ENCODE results near the gene HAVCR1. TPM values are rescaled to one million over a fixed set of nuclear protein-coding genes. Genes with fewer than 3 reads are reported as not detected.

The HAVCR1 gene
- polyA plus RNA-seq, 2 of the 4 experiments (the other 2 are of a cell fraction), result 94.7 to 103 TPM

DNA sequence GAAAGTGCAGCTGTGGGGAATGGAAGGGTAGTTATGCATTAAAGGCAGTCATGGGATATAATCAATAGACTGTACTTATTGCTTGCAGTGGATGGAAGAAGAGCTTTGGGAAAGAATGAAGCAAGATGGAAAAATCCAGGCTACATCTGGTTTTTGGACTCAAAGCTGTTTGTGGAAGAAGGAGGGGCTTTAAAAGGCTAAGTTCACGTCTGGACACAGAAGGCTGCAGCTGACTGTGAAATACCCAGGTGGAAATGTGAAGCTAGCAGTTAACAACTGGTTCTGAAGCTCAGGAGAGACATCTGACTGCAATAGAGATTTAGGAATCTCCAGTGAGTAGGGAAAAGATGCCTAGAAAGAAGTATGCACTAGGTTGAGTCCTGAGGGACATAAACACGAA, 52.7 kb downstream of the HAVCR1 start:
- H3K4me1 ChIP-seq, result peaks cover 16% of the 10 kb centered on the region; the same call in 2 of the 3 replicates
- DNase-seq (ENCODE audit: low read depth in 1 of 2, low spot score in 1 of 2) (no peak), ATAC-seq (no peak), FAIRE-seq (no peak)
- peaks cover 5% of the 10 kb centered on the region; the same call in 1 of the 3 replicates for H3K9me3 ChIP-seq
- H3K27ac ChIP-seq, result no peak overlapping the region; a peak in 1 of 6 replicates
- ChIA-PET POLR2A (no interaction called here), CTCF (interaction anchor here (2.1 kb wide), 1 partner anchor 15 kb away, joined by 4 read pairs; no protein-coding TSS in a partner anchor)
- WGBS (ENCODE audit: missing lambda C conversion rate), result 92% methylated on average over 2 of the region's 2 CpGs
- no peak overlapping the region for H3K4me2 ChIP-seq
- no peak for TF ChIP-seq NR3C1 (IDR thresholded peaks at IDR 0.05)
- TF ChIP-seq, protein P1, sequence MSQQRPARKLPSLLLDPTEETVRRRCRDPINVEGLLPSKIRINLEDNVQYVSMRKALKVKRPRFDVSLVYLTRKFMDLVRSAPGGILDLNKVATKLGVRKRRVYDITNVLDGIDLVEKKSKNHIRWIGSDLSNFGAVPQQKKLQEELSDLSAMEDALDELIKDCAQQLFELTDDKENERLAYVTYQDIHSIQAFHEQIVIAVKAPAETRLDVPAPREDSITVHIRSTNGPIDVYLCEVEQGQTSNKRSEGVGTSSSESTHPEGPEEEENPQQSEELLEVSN (IDR thresholded peaks at IDR 0.05; ENCODE audit: borderline replicate concordance, low read depth), result no peak
- no peak for TF ChIP-seq BHLHE40 (IDR thresholded peaks at IDR 0.05; ENCODE audit: low read depth, low read length)
- no peak for TF ChIP-seq MAZ (IDR thresholded peaks at IDR 0.05; ENCODE audit: borderline replicate concordance, low read depth, low read length)
- TF ChIP-seq, protein P2, sequence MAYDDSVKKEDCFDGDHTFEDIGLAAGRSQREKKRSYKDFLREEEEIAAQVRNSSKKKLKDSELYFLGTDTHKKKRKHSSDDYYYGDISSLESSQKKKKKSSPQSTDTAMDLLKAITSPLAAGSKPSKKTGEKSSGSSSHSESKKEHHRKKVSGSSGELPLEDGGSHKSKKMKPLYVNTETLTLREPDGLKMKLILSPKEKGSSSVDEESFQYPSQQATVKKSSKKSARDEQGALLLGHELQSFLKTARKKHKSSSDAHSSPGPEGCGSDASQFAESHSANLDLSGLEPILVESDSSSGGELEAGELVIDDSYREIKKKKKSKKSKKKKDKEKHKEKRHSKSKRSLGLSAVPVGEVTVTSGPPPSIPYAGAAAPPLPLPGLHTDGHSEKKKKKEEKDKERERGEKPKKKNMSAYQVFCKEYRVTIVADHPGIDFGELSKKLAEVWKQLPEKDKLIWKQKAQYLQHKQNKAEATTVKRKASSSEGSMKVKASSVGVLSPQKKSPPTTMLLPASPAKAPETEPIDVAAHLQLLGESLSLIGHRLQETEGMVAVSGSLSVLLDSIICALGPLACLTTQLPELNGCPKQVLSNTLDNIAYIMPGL (CRISPR knock-in tag; IDR thresholded peaks at IDR 0.05; ENCODE audit: borderline replicate concordance), result no peak
- TF ChIP-seq NFE2L2 (conservative IDR thresholded peaks at IDR 0.05; ENCODE audit: low read length), result no peak
- TF ChIP-seq MAFK (IDR thresholded peaks at IDR 0.05; ENCODE audit: partially characterized antibody), result no peak
- TF ChIP-seq SREBF2 (IDR thresholded peaks at IDR 0.05), result no peak
- no peak for TF ChIP-seq TFCP2L1 (CRISPR knock-in tag; IDR thresholded peaks at IDR 0.05)
- TF ChIP-seq MYC (IDR thresholded peaks at IDR 0.05; ENCODE audit: borderline replicate concordance, low read length), result no peak
- TF ChIP-seq, protein P3, sequence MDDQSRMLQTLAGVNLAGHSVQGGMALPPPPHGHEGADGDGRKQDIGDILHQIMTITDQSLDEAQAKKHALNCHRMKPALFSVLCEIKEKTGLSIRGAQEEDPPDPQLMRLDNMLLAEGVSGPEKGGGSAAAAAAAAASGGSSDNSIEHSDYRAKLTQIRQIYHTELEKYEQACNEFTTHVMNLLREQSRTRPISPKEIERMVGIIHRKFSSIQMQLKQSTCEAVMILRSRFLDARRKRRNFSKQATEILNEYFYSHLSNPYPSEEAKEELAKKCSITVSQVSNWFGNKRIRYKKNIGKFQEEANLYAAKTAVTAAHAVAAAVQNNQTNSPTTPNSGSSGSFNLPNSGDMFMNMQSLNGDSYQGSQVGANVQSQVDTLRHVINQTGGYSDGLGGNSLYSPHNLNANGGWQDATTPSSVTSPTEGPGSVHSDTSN (IDR thresholded peaks at IDR 0.05), result no peak
- no peak for TF ChIP-seq NPAS2 (CRISPR knock-in tag; IDR thresholded peaks at IDR 0.05; ENCODE audit: borderline replicate concordance)
- TF ChIP-seq, protein P4, sequence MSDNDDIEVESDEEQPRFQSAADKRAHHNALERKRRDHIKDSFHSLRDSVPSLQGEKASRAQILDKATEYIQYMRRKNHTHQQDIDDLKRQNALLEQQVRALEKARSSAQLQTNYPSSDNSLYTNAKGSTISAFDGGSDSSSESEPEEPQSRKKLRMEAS (IDR thresholded peaks at IDR 0.05), result no peak
- TF ChIP-seq, protein P5, sequence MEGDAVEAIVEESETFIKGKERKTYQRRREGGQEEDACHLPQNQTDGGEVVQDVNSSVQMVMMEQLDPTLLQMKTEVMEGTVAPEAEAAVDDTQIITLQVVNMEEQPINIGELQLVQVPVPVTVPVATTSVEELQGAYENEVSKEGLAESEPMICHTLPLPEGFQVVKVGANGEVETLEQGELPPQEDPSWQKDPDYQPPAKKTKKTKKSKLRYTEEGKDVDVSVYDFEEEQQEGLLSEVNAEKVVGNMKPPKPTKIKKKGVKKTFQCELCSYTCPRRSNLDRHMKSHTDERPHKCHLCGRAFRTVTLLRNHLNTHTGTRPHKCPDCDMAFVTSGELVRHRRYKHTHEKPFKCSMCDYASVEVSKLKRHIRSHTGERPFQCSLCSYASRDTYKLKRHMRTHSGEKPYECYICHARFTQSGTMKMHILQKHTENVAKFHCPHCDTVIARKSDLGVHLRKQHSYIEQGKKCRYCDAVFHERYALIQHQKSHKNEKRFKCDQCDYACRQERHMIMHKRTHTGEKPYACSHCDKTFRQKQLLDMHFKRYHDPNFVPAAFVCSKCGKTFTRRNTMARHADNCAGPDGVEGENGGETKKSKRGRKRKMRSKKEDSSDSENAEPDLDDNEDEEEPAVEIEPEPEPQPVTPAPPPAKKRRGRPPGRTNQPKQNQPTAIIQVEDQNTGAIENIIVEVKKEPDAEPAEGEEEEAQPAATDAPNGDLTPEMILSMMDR (IDR thresholded peaks at IDR 0.05), result no peak
- no peak for TF ChIP-seq FOSB (CRISPR knock-in tag; IDR thresholded peaks at IDR 0.05)
- H3K4me3 ChIP-seq, result no peak overlapping the region

DNA sequence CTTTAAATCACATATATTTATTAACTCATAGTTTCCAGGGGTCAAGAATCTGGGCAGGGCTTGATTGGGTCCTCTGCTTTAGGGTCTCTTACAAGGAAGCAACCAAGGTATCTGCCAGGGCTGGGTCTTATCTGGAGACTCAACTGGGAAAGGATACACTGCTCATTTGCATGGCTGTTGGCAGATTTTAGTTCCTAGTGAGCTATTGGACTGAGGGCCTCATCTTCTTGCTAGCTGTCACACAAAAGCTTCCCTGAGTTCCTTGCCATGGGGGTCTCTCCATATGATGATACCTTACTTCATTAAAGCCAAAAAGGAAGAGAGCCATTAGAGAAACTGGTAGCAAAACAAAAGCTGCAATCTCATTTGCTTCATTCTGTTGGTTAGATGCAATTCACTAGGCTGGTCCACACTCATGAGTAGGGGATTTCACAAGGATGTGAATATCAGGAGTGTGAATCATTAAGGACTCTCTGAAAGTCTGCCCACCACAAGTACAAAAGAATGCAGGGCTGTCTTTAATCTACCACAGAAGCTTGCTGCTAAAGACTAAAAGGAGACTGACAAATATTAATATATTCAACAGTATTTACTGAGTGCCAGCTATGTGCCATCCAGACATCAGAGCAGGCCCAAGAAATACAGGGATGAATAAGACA, 53.9 kb downstream of the HAVCR1 start:
- Histone ChIP-seq H3K4me1 (peaks cover 16% of the 10 kb centered on the region; the same call in 2 of the 3 replicates), H3K4me2 (no peak overlapping the region), H3K9me3 (peaks cover 17% of the 10 kb centered on the region; the same call in 2 of the 3 replicates), H3K4me3 (no peak overlapping the region), H3K27ac (peak overlapping the region in 1 of 2 experiments; percentile 51; a peak in 3 of 6 replicates)
- DNase-seq (ENCODE audit: low read depth in 1 of 2, low spot score in 1 of 2), result peak in 1 of 2 experiments; percentile 14
- ChIA-PET POLR2A (no interaction called here), CTCF (interaction anchor here (0.7 kb wide), 1 partner anchor 1428 kb away, joined by 3 read pairs; no protein-coding TSS in a partner anchor)
- no peak for TF ChIP-seq MYC (IDR thresholded peaks at IDR 0.05; ENCODE audit: borderline replicate concordance, low read length)
- TF ChIP-seq, protein P6, sequence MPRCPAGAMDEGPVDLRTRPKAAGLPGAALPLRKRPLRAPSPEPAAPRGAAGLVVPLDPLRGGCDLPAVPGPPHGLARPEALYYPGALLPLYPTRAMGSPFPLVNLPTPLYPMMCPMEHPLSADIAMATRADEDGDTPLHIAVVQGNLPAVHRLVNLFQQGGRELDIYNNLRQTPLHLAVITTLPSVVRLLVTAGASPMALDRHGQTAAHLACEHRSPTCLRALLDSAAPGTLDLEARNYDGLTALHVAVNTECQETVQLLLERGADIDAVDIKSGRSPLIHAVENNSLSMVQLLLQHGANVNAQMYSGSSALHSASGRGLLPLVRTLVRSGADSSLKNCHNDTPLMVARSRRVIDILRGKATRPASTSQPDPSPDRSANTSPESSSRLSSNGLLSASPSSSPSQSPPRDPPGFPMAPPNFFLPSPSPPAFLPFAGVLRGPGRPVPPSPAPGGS (IDR thresholded peaks at IDR 0.05), result no peak
- TF ChIP-seq FOSL2 (IDR thresholded peaks at IDR 0.05), result no peak
- no peak for TF ChIP-seq FOSL2 (CRISPR knock-in tag; IDR thresholded peaks at IDR 0.05)
- FAIRE-seq, result no peak
- ATAC-seq, result peak; percentile 77 to 84; a peak in 5 of 6 replicates
